Activated naive CD8-positive, alpha-beta T cell (primary cell): ENCODE data around the gene SORCS1.

Experiments
- H3K27ac Mint-ChIP-seq: one replicate; pipeline ENCODE4 v1.8.0; 2021; ENCODE audit warnings: mixed read lengths
- H3K27me3 Mint-ChIP-seq: one replicate; pipeline ENCODE4 v1.8.0; 2021; ENCODE audit warnings: mixed read lengths
- H3K36me3 Mint-ChIP-seq: one replicate; pipeline ENCODE4 v1.8.0; 2021; ENCODE audit warnings: mixed read lengths
- H3K4me1 Mint-ChIP-seq: one replicate; pipeline ENCODE4 v1.8.0; 2021; ENCODE audit warnings: low read depth, mixed read lengths
- H3K4me3 Mint-ChIP-seq: one replicate; pipeline ENCODE4 v1.8.0; 2021; ENCODE audit warnings: mild to moderate bottlenecking, mixed read lengths
- H3K9me3 Mint-ChIP-seq: one replicate; pipeline ENCODE4 v1.8.0; 2021; ENCODE audit warnings: low read depth, mixed read lengths

SORCS1 gene

DNA sequence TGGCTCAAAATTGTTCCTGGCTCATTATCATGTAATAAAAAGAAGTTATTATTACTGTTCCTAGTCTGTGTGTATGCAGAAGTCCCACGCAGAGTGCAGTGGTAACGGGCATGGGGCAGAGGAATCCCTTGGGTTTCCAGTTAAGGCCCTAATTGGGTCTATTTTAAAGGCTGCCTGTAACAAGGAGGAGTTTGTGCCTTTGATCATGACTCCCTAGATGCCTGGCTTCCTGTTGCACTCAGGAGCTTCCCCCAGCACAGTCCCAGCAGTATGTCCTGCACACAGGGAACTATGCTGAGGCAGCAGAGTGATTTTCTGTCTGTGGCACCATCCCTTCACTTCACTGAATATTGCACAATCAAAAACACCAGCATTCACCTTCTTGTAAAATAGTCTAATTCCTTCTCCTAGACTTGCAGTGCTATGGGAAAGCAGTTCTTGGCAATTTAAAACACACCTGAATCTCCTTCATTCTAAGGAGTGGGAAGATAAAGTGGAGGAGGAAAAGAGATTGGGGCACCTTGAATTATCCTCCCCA is 22.9 kb downstream of the SORCS1 start:
- Mint-ChIP-seq H3K9me3 (peaks cover 15% of the 10 kb centered on the region), H3K27me3 (no peaks in the 10 kb centered on the region), H3K27ac (no peak overlapping the region), H3K36me3 (no peaks in the 10 kb centered on the region), H3K4me3 (no peak overlapping the region), H3K4me1 (no peaks in the 10 kb centered on the region)

DNA sequence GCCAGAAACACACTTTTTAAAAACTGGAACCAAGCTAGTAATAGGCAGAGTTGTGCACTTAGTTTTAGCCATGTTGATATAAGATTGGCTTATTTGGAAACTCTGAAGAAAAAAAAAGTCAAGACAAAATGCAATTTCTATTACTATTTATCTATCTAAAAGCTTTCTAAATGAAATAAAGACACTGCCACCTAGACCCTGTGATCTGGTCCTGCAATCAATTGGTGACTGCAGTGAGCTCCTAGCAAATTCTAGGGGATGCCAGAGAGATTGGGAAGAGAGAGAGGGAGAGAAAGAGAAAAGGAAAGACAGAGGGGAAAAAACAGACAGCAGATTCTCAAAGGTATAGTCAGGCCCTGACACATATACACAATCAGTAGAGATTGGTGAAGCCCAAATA is 25.3 kb downstream of the SORCS1 start:
- H3K9me3 Mint-ChIP-seq = peaks cover 7% of the 10 kb centered on the region
- H3K4me3 Mint-ChIP-seq = no peak overlapping the region
- H3K27ac Mint-ChIP-seq = no peak overlapping the region
- no peaks in the 10 kb centered on the region for H3K4me1 Mint-ChIP-seq
- H3K27me3 Mint-ChIP-seq = no peaks in the 10 kb centered on the region
- no peaks in the 10 kb centered on the region for H3K36me3 Mint-ChIP-seq

DNA sequence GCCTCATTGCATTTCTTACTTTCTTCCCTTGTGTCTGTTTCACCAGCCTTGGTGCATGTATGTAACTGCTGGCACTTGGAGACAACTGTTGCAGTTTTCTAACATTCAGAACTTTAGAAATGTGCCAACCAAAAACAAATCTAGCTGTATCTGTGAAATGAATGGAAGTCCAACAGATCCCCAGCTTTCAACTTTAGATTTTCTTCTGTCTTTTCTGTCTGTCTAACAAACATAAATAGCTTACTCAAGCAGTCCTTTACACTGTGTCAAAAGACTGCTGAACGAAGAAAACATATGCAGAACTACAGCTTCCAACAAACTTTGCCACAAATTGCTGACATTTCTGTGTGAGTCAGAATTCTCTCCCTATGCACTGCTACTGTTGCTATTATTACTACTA is 30.9 kb downstream of the SORCS1 start:
- no peaks in the 10 kb centered on the region for H3K4me1 Mint-ChIP-seq

DNA sequence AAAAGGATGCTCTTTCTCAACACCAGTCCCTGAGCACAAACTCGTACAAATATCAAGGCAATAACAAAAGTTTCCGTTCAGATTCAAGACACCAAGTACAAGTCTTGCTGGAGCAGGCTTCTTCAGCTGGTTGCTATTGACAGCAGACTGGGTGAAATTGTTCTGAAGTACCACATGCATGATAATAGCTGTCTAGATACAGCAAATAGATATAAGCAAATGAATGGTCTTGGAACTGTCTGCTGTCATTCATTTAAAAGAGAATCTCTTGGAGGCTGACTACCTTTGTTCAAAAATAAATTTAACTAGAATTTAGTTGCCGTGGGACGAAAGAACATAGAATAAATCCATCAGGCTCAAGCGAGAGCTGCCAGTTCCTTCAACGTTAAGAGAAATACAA is 35.5 kb downstream of the SORCS1 start:
- H3K36me3 Mint-ChIP-seq = no peaks in the 10 kb centered on the region
- H3K27ac Mint-ChIP-seq = no peak overlapping the region
- H3K4me1 Mint-ChIP-seq = no peaks in the 10 kb centered on the region
- no peaks in the 10 kb centered on the region for H3K9me3 Mint-ChIP-seq
- no peaks in the 10 kb centered on the region for H3K27me3 Mint-ChIP-seq
- no peak overlapping the region for H3K4me3 Mint-ChIP-seq

More for the DNA sequence above, 30.9 kb downstream of the SORCS1 start:
- H3K36me3 Mint-ChIP-seq = no peaks in the 10 kb centered on the region
- H3K27me3 Mint-ChIP-seq = no peaks in the 10 kb centered on the region
- peaks cover 4% of the 10 kb centered on the region for H3K9me3 Mint-ChIP-seq
- H3K27ac Mint-ChIP-seq = no peak overlapping the region
- no peak overlapping the region for H3K4me3 Mint-ChIP-seq

DNA sequence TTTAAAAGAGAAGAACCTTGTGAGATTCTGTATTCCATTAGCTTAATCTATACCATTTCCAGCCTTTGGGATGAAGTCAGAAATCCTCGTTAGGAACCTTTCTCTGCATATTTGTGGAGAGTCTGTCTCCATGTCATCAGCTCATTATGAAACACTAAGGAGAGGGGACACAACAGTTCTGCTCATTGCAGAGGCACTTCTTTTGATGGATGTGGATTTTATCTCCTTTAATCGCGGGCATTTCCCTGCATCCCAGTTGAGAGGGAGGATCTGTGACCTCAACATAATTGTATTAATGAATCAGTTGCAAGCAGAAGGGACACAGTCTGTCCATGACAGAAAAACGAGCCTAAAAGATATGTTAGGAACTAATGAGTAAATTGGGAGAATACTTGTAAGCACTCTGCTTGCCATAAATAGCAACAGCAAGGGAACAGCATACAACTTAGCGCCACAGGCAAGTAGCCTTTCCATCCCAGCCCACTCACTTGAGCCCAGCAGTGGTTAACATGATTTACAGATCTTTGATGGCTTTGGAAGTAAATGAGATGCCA is 37.9 kb downstream of the SORCS1 start:
- no peaks in the 10 kb centered on the region for H3K36me3 Mint-ChIP-seq
- H3K4me3 Mint-ChIP-seq = no peak overlapping the region
- no peak overlapping the region for H3K27ac Mint-ChIP-seq
- no peaks in the 10 kb centered on the region for H3K27me3 Mint-ChIP-seq
- H3K4me1 Mint-ChIP-seq = no peaks in the 10 kb centered on the region
- H3K9me3 Mint-ChIP-seq = no peaks in the 10 kb centered on the region

DNA sequence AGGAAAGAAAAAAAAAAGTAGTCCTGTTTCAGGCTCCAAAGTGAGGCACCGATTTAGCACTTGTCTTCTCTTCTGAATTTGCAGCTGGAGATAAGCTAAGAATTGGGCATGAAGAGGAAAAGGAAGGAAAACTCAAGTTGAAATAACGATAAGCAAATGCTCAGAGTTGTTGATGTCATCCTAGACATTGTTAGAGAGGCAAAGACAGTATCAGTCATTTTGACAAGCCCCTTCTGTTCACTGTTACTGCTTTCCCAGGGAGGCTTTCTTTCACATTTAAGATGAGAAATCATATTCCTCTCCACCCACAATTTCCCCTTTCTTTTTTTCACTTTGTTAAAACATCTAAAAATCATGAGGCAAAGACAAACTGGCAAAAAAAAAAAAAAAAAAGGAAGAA is 41.8 kb downstream of the SORCS1 start:
- Mint-ChIP-seq H3K27ac (no peak overlapping the region), H3K4me3 (no peak overlapping the region), H3K36me3 (no peaks in the 10 kb centered on the region), H3K9me3 (no peaks in the 10 kb centered on the region), H3K27me3 (no peaks in the 10 kb centered on the region), H3K4me1 (no peaks in the 10 kb centered on the region)

DNA sequence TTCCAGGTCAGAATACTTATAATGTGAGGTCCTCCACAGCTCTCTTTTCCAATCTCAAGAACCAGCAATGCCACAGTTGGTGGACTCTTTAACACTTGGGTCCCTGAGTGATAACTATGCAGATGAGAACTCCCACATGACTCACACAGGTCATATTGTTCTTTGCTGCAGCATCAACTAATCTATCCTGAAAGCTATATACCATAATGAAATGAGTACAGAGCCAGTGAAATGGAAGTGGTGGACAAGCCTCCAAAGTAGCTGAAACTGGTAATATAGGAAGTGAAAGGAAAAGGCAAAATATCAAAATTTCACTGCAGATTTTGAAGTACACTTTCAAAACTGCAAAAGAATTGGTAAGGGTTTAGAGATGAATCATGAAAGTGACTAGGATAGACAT is 45.6 kb downstream of the SORCS1 start:
- no peak overlapping the region for H3K27ac Mint-ChIP-seq
- H3K36me3 Mint-ChIP-seq = no peaks in the 10 kb centered on the region
- H3K9me3 Mint-ChIP-seq = peaks cover 11% of the 10 kb centered on the region
- H3K27me3 Mint-ChIP-seq = no peaks in the 10 kb centered on the region
- no peaks in the 10 kb centered on the region for H3K4me1 Mint-ChIP-seq
- no peak overlapping the region for H3K4me3 Mint-ChIP-seq

DNA sequence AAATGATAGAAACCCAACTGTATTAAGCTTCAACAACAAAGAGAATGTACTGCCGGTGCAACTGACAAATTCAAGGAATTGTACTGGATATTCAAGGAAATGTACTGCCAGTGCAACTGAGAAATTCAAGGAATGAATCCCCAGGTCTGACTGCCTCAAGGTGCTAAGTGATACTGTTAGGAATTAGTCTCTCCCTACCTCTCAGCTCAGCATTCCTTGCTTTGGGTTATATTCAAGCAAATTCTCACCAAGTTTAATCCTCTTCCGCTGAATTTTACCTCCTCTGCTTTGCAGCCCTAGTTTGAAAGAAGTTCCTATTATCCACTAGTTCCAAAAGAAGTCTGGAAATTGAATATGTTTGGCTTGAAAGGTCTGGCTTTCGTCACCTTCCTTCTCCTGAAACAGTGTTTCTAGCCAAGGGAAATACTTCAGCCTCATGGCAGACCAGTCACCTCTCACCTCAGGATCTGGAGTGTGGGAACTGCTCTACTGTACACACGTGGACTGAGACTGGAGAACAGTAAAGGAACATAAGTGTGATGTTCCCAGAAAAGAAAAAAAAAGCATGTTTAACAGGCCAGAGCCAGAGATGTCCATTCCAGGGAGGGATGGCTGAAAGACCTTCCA is 60.4 kb downstream of the SORCS1 start:
- H3K4me3 Mint-ChIP-seq = no peak overlapping the region
- H3K36me3 Mint-ChIP-seq = no peaks in the 10 kb centered on the region
- H3K27me3 Mint-ChIP-seq = no peaks in the 10 kb centered on the region
- peaks cover 4% of the 10 kb centered on the region for H3K9me3 Mint-ChIP-seq
- H3K27ac Mint-ChIP-seq = no peak overlapping the region
- H3K4me1 Mint-ChIP-seq = no peaks in the 10 kb centered on the region

DNA sequence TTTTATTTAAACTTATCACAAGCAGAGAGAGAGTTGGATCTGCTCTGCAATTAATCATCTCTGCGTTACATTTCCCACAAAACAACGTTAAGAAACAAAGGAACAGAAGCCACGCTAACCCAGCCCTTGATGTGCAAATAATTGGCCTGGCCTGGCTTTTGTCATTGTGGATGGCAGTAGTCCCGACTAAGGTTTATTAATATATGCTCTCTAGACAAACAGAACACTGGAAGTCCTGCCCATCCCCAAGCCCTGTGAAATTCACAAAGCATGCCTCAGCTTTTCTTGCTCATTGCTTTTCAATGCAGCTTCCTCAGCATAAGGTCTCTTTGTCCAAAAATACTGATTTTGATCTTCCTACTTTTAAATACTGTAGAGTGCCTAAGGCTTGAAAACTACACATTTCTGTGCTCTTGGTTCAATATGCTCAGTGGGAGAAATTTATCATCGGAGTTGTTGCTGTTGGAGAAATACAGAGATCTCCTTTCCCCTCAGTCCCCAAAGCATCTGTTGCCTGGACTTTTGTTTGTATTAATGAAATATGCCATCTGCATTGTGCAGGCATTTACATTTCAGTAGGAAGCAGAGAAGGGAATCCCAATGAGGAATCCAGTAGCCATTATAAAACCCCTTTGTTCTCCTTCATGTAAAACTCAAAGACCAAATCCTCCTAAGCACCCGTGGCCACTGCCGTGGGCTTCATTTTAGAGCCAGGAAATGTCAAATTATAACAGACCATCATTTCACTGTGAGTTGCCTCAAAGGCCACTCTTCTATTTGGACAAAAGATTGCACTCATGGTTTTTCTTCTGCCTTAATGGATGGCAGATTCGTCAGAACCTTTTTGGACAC is 61.1 kb downstream of the SORCS1 start:
- H3K4me3 Mint-ChIP-seq = no peak overlapping the region
- no peaks in the 10 kb centered on the region for H3K27me3 Mint-ChIP-seq
- peaks cover 4% of the 10 kb centered on the region for H3K9me3 Mint-ChIP-seq

DNA sequence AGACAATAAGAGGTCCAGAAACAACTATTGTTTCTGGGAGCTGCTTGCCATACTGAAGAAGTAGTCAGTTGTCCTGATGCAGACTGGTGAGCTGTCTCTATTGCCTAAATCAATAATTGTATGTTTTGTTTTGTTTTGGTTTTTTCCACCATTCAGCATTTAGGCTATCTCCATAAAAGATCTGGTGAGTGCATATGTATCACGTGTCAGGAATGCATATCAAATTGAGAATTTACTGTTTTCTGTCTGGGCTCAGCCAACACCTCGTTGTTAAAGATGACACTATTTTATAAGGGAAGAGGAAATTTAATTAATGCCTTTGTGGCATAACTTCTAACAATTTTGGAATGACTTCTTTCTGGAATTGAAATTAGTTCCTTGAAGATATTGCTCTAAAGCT is 66.2 kb downstream of the SORCS1 start:
- no peaks in the 10 kb centered on the region for H3K4me1 Mint-ChIP-seq
- H3K9me3 Mint-ChIP-seq = peaks cover 8% of the 10 kb centered on the region
- H3K4me3 Mint-ChIP-seq = no peak overlapping the region
- H3K27me3 Mint-ChIP-seq = no peaks in the 10 kb centered on the region
- H3K36me3 Mint-ChIP-seq = no peaks in the 10 kb centered on the region
- no peak overlapping the region for H3K27ac Mint-ChIP-seq

More for the DNA sequence above, 61.1 kb downstream of the SORCS1 start:
- Mint-ChIP-seq H3K36me3 (no peaks in the 10 kb centered on the region), H3K4me1 (no peaks in the 10 kb centered on the region), H3K27ac (no peak overlapping the region)

DNA sequence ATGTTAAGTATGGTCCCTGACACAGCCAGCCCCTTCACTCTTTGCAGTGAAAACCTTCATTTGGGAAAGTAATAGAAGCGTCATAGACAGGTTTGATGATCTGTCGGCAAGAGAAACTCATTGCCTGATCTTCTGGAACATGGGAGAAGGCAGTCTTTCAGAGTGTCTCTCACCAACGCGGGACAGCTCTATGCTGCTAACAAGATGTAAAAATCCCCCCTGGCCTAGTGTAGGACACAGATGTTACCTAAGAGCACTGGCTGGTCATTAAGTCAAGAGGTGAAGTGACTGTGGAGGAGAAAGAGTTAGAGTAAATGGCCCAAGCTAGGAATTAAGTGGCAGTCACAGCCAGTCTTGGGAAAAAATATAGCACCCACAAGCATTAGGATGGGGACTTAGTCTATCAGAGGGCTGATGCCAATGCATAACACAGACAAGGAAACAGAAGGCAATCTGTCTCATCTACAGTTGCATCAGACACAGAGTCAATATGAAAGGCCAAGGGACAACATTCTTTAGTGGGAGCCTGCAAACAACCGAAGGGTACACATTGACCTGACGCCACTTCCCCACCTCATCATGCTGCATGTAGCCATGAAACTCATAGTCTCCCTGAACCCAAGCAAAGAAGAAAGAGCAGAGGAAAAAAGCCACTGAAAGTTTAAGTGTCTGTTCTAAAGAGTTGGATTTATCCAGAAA is 69.5 kb downstream of the SORCS1 start:
- Mint-ChIP-seq H3K27me3 (no peaks in the 10 kb centered on the region), H3K9me3 (peaks cover 8% of the 10 kb centered on the region), H3K36me3 (no peaks in the 10 kb centered on the region), H3K4me1 (no peaks in the 10 kb centered on the region), H3K27ac (no peak overlapping the region), H3K4me3 (no peak overlapping the region)

DNA sequence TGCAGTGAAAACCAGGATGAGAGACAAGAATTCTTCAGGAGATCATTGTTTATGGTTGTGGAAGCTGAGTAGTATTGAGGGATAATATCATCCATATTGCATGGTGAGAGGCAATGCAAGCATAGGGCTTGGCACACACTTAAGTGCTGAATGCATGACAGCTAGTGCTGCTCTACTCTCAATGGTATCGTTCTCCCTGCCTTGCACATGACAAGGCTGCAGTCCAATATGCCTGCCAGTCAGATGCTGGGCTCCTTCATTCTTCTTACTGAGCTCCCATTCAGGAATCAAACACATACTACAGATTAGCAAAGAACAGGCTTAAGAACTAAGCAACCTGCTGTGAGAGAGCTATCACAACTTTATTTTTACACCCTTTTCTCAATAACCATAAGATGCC is 72.2 kb downstream of the SORCS1 start:
- H3K4me1 Mint-ChIP-seq = no peaks in the 10 kb centered on the region
- H3K27me3 Mint-ChIP-seq = no peaks in the 10 kb centered on the region
- H3K27ac Mint-ChIP-seq = no peak overlapping the region
- no peaks in the 10 kb centered on the region for H3K36me3 Mint-ChIP-seq
- no peak overlapping the region for H3K4me3 Mint-ChIP-seq
- peaks cover 8% of the 10 kb centered on the region for H3K9me3 Mint-ChIP-seq

DNA sequence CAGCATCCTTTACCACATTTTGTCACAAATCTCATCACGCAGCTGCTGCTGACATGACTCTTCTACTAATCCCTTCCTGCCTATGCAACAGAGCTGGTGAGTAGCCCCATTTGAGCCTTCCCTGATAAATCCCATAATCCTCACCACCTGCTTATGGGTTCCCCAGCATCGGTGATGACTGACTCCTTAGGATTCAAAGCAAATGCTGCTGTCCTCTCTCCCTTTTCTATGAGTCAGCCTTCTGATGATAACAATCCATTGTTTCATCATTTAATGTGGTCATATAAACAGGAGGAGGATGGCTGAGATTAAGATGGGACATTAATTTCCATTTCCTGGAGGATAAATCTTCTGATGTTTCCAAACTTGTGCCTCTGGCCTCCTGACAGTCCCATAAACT is 73.4 kb downstream of the SORCS1 start:
- H3K27ac Mint-ChIP-seq = no peak overlapping the region
- H3K4me1 Mint-ChIP-seq = no peaks in the 10 kb centered on the region
- H3K36me3 Mint-ChIP-seq = no peaks in the 10 kb centered on the region
- no peaks in the 10 kb centered on the region for H3K27me3 Mint-ChIP-seq
- H3K9me3 Mint-ChIP-seq = peaks cover 8% of the 10 kb centered on the region
- H3K4me3 Mint-ChIP-seq = no peak overlapping the region

DNA sequence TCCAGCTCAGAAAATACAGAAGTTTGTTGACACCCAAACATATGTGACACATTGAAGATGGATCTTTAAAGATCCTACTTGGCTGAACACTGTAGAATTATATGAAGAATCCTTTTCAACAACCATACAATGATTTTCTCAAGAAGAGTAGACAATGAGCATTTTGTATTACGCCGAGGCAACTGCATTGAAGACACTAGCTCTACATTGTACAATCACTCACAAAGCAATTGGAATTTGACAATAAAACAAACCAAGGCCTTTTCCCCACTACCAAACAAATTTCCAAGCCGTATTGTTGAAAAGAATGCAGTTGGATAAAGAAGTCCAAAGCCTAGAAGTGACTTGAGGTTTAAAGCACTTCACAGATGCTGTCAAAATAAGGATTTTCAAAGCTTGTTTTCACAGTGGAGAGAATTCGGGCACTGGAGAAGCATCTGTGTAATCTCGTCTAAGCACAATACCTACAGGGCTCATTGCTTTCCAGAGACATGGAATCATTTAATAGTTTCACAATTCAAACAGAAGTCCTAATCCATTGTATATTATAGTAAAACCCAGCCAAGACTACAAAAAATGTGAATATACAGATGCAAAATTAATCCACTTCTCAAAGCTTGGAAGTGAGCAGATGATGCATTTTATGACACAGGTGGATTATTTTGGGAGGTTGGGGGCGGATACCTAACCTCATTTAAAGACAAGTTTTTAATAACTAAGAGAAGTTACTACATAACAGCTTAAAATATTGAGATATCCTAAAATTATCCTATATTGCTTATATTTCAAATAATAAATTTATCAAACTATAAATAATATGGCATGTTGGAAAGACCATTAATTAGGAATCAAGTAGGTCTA is 78.6 kb downstream of the SORCS1 start:
- Mint-ChIP-seq H3K36me3 (no peaks in the 10 kb centered on the region), H3K4me1 (no peaks in the 10 kb centered on the region), H3K27ac (no peak overlapping the region), H3K27me3 (no peaks in the 10 kb centered on the region), H3K9me3 (no peaks in the 10 kb centered on the region), H3K4me3 (no peak overlapping the region)
